Globus pallidus (tissue), 1 donor: ENCODE results near the gene PELI2.

Experiments used
- DNase-seq: peaks from one replicate; pipeline ENCODE4 v3.0.0-alpha.2; 2015; ENCODE audit warnings: low spot score

Gene PELI2

DNA sequence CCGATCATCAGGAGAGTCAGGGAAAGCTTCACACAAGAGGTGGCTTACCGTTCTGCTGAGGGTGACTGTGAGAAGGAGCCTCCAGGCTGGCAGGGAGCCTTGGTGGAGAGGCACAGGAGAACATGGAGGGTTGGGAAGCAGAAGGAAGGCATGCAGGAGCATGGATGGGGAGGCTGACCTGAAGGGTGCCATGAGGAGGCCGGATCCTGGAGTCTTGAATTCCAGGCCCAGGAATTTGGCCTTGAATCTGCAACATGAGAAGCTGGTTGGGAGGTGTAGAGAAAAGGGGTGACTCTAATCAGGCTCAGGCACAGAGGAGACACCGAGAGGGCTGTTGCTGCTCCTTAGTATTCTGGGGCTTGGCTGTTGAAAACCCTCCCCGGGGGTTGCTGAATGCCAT lies 130.2 kb downstream of the PELI2 start:
- no peak for DNase-seq

- DNase-seq: no peak
These were observed 142.8 kb downstream of the PELI2 start for GRCh38 chr14:56261046-56261445.

DNA sequence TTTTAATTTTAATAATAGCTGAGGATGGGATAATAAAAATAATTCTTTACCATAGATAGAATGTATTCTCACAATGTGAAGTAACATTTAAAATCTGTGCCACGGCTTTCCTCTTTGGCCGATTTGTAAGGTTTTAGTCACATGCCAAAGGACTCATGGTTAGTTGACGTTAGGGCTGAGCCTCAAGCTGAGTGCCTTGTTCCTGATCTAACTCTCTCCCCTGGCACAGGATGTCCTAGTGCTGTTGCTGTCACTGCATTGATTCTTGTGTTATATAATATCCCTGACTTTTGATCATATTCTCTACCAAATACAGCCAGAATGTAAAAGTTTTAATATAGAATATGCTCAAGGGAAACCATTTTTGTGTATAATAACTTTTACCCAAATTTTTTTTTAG lies 144.3 kb downstream of the PELI2 start:
- peak; percentile 8 for DNase-seq

DNA sequence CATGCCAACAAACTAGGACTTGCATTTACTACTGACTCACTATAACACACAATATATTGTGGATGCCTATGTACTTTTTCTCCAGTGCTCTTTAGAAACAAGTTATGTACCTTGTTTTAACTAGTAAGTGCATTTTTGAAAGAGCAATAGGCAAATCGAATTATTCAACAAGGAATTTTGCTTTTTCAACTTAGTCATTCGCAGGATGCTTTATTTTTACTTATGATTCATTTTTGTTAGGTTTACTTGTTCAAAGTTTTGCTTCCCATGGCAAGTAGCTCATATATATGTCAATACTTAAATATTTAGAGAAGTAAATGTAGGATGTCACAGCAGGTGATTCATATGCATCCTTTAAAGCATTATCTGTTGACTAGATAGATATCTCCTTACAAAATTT lies 149.8 kb downstream of the PELI2 start:
- DNase-seq: no peak

DNA sequence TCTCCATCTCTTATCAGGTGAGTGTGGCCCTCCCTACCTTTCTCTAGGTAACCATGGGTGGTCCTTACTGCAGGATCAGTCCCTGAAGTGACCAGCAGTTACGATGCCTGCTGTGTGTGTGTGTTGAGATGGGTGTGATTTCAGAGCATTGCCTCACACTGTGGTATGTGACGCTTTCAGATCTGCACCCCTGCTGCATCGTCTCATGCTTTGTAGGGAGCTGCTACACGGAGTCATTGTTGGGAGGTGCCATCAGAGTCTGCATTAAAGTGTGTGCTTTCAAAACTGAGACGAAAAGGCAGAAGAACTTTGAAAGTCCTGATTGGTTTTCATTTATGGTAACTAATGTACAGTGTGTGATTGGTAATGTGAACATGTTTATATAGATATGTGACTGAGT lies 150.5 kb downstream of the PELI2 start:
- DNase-seq: no peak

- DNase-seq: no peak
These were observed 152.7 kb downstream of the PELI2 start for GRCh38 chr14:56270921-56271320.

- DNase-seq: no peak
These were observed 153.8 kb downstream of the PELI2 start for GRCh38 chr14:56271970-56272369.

DNA sequence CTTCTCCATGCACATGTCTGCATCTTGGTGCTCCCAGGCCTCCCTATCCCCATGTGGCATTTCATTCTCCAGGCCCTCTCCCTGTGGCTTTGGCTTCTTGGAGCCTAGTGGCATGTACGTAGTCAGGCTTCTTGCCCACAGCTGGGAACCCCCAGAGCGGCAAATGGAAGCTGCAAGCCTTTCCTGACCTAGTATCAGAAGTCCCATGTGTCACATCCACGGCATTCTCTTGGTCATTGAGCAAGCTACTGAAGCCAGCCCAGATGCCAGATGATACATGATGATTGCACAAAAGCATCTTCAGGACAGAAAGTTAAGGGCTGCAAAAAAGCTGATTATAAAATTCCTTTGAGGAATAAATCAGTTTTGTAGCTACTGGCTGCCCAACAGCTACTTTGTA lies 154.9 kb downstream of the PELI2 start:
- DNase-seq: no peak

DNA sequence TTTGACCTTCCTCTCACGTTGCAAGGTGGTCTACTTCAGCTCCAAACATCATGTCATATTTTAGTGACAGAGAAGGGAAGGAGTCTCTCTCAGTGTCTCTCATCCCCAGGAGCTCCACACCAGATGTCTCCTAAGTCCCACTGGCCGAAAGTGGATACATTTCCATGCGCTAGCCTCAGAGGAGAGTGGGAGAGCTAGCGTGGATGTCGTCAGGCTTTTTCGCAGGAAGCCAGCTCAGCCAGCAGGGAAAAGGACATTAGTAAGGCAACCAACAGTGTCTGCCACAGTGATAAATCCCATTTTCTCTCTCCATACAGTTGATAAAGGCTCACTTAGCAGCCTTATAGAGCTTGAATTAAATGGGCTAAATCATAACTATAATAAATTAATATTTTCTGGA lies 155.7 kb downstream of the PELI2 start:
- no peak for DNase-seq

DNA sequence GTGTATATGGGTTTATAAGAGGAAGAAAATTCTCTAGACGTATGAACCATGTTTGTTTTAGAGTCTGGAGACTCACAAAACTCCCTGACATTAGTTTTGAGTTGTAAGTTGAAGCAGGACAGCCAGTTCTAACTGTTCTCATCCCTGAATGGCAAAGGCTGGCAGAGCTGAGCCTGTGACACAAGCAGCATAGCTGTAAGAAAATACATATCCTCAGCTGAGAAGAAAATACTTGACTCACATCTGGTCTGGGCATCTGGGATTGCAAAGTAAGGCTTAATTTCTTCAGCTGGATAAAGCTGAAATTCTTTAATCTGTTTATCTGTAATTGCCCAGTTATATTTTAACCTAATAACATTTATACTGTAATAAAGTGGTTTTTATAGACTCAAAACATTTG lies 156.3 kb downstream of the PELI2 start:
- no peak for DNase-seq

GRCh38 chr14:56276108-56276507 lies 157.9 kb downstream of the PELI2 start:
- no peak for DNase-seq

DNA sequence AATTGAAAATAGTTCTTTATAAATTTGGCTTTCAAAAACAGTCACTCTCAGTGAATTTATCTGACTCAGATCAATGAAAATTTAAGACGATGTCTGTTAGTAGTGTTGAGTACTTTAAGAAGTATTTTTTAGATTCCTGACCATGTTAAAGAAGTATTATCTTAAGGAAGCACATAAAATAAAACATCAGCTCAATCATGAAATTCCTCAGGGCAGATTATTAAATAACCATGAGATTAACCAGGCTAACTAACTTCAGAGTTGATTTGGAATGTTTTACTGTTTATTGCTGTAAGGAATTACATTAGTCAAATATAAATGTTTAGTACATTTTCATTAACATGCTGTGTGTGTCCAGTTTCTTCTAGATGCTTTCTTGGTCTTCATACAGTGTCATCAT lies 160.2 kb downstream of the PELI2 start:
- no peak for DNase-seq

GRCh38 chr14:56280843-56281242 lies 162.6 kb downstream of the PELI2 start:
- DNase-seq: no peak

DNA sequence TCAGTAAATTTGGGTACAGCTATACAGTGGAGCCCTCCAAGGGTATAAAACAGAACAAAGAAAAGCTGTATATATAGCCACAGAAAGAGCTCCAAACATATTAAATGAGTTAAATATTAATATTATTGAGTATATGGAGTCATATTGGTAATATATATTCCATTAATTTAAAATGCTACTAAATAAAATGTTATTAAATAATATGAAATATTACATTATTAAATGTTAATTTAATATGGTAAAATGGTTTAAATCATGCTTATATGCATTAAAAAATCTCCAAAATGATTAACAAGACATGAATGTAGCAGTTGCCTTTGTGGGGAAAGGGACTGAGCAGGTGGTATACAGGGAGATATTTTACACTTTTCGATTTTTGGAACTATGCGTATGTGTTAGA lies 164.0 kb downstream of the PELI2 start:
- DNase-seq: no peak

- no peak for DNase-seq
These were observed 166.4 kb downstream of the PELI2 start for GRCh38 chr14:56284641-56285040.

GRCh38 chr14:56289155-56289554 lies 170.9 kb downstream of the PELI2 start:
- DNase-seq: no peak

DNA sequence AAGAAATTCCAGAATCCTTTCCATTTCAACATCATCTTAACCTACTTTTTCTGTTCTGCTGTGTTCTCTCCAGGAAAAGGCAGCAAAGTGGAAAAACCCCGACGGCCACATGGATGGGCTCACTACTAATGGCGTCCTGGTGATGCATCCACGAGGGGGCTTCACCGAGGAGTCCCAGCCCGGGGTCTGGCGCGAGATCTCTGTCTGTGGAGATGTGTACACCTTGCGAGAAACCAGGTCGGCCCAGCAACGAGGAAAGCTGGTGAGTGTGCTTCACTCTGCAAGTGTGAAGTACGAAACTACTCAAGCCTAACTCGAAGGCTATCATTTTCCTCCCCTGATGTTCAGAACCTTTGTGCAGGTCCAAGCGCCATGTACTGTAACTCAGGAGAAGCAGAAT lies 172.0 kb downstream of the PELI2 start:
- DNase-seq: no peak

DNA sequence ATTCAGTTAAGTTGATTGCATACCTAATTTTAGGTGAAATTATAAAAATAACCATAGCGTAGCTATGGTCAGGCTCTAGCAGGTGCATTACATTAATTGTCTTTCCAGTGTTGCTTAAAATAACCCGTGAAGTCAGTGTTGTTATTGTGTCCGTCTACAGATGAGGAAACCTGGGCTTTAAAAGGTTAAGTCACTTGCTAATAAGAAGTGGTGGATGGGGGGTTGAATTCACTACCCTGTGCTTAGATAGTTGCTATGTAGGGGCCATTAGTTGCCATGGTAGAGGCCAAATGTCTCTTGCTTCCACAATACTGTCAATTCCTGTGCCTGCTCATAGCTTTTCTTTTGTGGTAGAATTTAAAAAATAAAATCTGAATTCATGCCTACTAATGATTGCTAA lies 174.8 kb downstream of the PELI2 start:
- no peak for DNase-seq

DNA sequence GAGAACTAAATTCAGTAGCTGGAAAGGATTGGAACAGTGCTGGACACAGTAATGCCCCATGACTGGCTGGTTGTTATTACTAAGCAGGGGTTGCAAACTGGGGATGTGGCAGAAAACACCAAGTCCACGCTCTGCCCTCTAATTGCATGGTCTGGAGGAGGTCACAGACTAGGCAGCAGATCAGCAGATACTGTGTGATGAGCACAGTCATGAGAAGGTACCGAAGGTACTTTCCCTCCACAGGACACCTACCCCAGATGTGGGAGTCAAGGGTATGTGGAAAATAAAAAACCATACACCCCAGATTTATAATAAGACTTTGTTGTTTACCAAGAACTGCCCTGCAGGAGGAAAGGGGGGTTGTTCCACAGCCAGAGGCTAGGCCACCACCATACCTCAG lies 175.3 kb downstream of the PELI2 start:
- DNase-seq: no peak

- no peak for DNase-seq
These were observed 175.9 kb downstream of the PELI2 start for GRCh38 chr14:56294128-56294527.

GRCh38 chr14:56295743-56296142 lies 177.5 kb downstream of the PELI2 start:
- DNase-seq: no peak

- DNase-seq: no peak
These were observed 179.2 kb downstream of the PELI2 start for GRCh38 chr14:56297449-56297848.

GRCh38 chr14:56299306-56299984 lies 181.2 kb downstream of the PELI2 start:
- no peak for DNase-seq

GRCh38 chr14:56300495-56300894 lies 182.3 kb downstream of the PELI2 start:
- DNase-seq: no peak

GRCh38 chr14:56304456-56304855 lies 186.2 kb downstream of the PELI2 start:
- DNase-seq: no peak
